HepG2 (cell line): ENCODE results near the gene NPC1.

ENCODE experiments used
- BCL6 ChIP-seq: IDR thresholded peaks from 2 replicates; pipeline ENCODE4 v1.6.1; 2016; ENCODE audit warnings: missing genetic modification reagents, missing compliant biosample characterization
- EED ChIP-seq: sonication (generic); formaldehyde crosslinking; IDR thresholded peaks from 2 replicates; pipeline ENCODE4 v1.5.0; 2020; ENCODE audit warnings: mild to moderate bottlenecking, missing genetic modification reagents
- LCORL ChIP-seq, 2 experiments: fragments of 450-650 bp in 1 of 2; sonication (generic) in 1 of 2; formaldehyde crosslinking in 1 of 2; IDR thresholded peaks; 2 replicates each; pipeline versions ENCODE4 v1.5.0 to v1.6.1; 2017 to 2020; ENCODE audit warnings: antibody characterized with exemption in 1 of 2, missing genetic modification reagents in 1 of 2
- POLR2A ChIP-seq, 2 experiments: IDR thresholded peaks; 2 replicates each; pipeline ENCODE4 v1.6.1; 2011; ENCODE audit warnings: low read depth in 2 of 2, low read length in 2 of 2, mild to moderate bottlenecking in 1 of 2, moderate library complexity in 1 of 2; ENCODE audit not compliant: insufficient read depth in 1 of 2
- TCF7L2 ChIP-seq: IDR thresholded peaks from 2 replicates; pipeline ENCODE4 v1.6.1; 2011; ENCODE audit warnings: mild to moderate bottlenecking, low read depth, low read length, moderate library complexity
- ZNF468 ChIP-seq: sonication (generic); formaldehyde crosslinking; IDR thresholded peaks from 2 replicates; pipeline ENCODE4 v1.8.0; 2022; ENCODE audit warnings: mild to moderate bottlenecking, moderate library complexity, missing genetic modification reagents
- TF ChIP-seq, protein P1 (sequence below): sonication (generic); formaldehyde crosslinking; IDR thresholded peaks from 2 replicates; pipeline ENCODE4 v1.5.0; 2020; ENCODE audit warnings: mild to moderate bottlenecking, missing genetic modification reagents, moderate library complexity
- TF ChIP-seq, protein P2 (sequence below): sonication (generic); formaldehyde crosslinking; conservative IDR thresholded peaks from 2 replicates; pipeline ENCODE4 v1.4.0; 2020; ENCODE audit warnings: missing genetic modification reagents

DNA sequence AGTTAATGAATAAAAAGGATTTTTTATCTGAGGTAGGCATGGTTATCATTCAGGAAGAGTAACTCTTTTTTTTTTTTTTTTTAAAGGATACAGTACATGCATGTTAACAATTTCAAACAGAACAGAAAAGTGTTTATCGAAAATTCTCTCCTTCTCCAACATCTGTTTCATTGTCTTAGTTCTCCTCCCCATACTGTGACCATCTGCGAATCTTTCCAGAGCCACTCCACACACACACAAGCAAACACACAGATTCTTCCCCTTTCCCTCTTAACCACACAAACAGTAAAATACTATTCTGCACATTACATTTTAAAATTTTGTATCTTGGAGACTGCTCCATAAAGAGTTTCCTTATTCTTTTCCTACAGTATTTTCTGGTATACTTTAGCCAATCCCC lies 38.0 kb downstream of the NPC1 start:
- TF ChIP-seq, protein P1, sequence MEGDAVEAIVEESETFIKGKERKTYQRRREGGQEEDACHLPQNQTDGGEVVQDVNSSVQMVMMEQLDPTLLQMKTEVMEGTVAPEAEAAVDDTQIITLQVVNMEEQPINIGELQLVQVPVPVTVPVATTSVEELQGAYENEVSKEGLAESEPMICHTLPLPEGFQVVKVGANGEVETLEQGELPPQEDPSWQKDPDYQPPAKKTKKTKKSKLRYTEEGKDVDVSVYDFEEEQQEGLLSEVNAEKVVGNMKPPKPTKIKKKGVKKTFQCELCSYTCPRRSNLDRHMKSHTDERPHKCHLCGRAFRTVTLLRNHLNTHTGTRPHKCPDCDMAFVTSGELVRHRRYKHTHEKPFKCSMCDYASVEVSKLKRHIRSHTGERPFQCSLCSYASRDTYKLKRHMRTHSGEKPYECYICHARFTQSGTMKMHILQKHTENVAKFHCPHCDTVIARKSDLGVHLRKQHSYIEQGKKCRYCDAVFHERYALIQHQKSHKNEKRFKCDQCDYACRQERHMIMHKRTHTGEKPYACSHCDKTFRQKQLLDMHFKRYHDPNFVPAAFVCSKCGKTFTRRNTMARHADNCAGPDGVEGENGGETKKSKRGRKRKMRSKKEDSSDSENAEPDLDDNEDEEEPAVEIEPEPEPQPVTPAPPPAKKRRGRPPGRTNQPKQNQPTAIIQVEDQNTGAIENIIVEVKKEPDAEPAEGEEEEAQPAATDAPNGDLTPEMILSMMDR = no peak
- TF ChIP-seq BCL6 = no peak
- no peak for TF ChIP-seq LCORL (IDR thresholded peaks at IDR 0.05)
- TF ChIP-seq LCORL (CRISPR knock-in tag; IDR thresholded peaks at IDR 0.05) = no peak
- no peak for TF ChIP-seq EED (CRISPR knock-in tag)
- TF ChIP-seq POLR2A (IDR thresholded peaks at IDR 0.05; ENCODE audit: insufficient read depth in 1 of 2, low read depth in 2 of 2, low read length in 2 of 2) = no peak
- no peak for TF ChIP-seq ZNF468 (CRISPR knock-in tag)
- TF ChIP-seq TCF7L2 = no peak
- TF ChIP-seq, protein P2, sequence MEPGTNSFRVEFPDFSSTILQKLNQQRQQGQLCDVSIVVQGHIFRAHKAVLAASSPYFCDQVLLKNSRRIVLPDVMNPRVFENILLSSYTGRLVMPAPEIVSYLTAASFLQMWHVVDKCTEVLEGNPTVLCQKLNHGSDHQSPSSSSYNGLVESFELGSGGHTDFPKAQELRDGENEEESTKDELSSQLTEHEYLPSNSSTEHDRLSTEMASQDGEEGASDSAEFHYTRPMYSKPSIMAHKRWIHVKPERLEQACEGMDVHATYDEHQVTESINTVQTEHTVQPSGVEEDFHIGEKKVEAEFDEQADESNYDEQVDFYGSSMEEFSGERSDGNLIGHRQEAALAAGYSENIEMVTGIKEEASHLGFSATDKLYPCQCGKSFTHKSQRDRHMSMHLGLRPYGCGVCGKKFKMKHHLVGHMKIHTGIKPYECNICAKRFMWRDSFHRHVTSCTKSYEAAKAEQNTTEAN (CRISPR knock-in tag) = no peak
